HG03460 (cell line): ENCODE data around the gene BCAP31.
"Not testable (repeated sequence)": the region's sequence is repeated elsewhere in the genome, so short reads cannot be mapped to it uniquely, and the experiment has no call there.

Experiments
- ATAC-seq: cut with Tn5 transposase; IDR thresholded peaks from one replicate; pipeline ENCODE4 v1.9.1; 2021; ENCODE audit not compliant: unreplicated experiment

Gene BCAP31

GRCh38 chrX:153684467-153685155 lies 39.6 kb downstream of the BCAP31 start:
- ATAC-seq, result no peak

GRCh38 chrX:153683486-153683885 lies 40.7 kb downstream of the BCAP31 start:
- ATAC-seq, result not testable (repeated sequence)

- no peak for ATAC-seq
These were observed 43.0 kb downstream of the BCAP31 start for GRCh38 chrX:153681175-153681574.

- ATAC-seq, result no peak
These were observed 49.9 kb downstream of the BCAP31 start for GRCh38 chrX:153674219-153674851.

- ATAC-seq, result no peak
These were observed 50.6 kb downstream of the BCAP31 start, which contains the start of gene PNCK for GRCh38 chrX:153673428-153674218. PNCK (minus strand) TSS chrX:153673813; CDS start chrX:153673076, 737 bp downstream.

GRCh38 chrX:153672531-153673427 lies 51.4 kb downstream of the BCAP31 start:
- no peak for ATAC-seq

GRCh38 chrX:153671589-153672530 lies 52.3 kb downstream of the BCAP31 start:
- no peak for ATAC-seq

- ATAC-seq, result no peak
These were observed 53.2 kb downstream of the BCAP31 start for GRCh38 chrX:153670748-153671588.

- no peak for ATAC-seq
These were observed 54.1 kb downstream of the BCAP31 start for GRCh38 chrX:153669901-153670731.

- no peak for ATAC-seq
These were observed 54.9 kb downstream of the BCAP31 start for GRCh38 chrX:153669174-153669890.

- no peak for ATAC-seq
These were observed 55.6 kb downstream of the BCAP31 start for GRCh38 chrX:153668423-153669173.

- peak; percentile 50 for ATAC-seq
These were observed 56.2 kb downstream of the BCAP31 start for GRCh38 chrX:153667956-153668396.

- ATAC-seq, result no peak
These were observed 56.8 kb downstream of the BCAP31 start for GRCh38 chrX:153667281-153667955.

- ATAC-seq, result no peak
These were observed 58.4 kb downstream of the BCAP31 start for GRCh38 chrX:153665726-153666306.

GRCh38 chrX:153662266-153662665 lies 61.9 kb downstream of the BCAP31 start:
- no peak for ATAC-seq

- no peak for ATAC-seq
These were observed 64.9 kb downstream of the BCAP31 start for GRCh38 chrX:153659268-153659667.
